NCI-H1417 treated with DMSO at 0.1 percent for 48 hours (cell line): ENCODE measurements around the gene AFAP1.

ENCODE experiments used
- DNase-seq: peaks from one replicate; lab custom pipeline; 2025; lab: John Stamatoyannopoulos, UW

Gene AFAP1

DNA sequence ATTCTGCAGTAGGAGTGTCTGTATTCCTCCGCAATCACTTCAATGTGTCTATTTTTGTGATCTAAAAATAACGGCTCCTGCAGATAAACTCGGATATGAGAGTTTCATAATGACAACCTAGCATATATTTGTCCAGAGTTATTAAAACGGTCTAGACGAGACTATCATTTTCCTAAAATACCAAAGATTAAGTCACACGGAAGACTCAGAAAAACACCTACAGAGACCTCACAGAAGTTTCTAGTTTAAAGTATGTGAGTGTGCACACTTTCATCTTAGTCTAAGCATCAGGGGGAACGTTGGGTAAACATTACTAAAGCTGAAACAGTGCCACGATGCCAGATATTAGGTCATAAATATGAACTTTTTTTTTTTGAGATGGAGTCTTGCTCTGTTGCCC is 156.9 kb downstream of the AFAP1 start:
- no peak for DNase-seq

- no peak for DNase-seq
Observed at GRCh38 chr4:7781993-7782392, 157.7 kb downstream of the AFAP1 start.

- DNase-seq: no peak
Observed at GRCh38 chr4:7781366-7781765, 158.3 kb downstream of the AFAP1 start.

DNA sequence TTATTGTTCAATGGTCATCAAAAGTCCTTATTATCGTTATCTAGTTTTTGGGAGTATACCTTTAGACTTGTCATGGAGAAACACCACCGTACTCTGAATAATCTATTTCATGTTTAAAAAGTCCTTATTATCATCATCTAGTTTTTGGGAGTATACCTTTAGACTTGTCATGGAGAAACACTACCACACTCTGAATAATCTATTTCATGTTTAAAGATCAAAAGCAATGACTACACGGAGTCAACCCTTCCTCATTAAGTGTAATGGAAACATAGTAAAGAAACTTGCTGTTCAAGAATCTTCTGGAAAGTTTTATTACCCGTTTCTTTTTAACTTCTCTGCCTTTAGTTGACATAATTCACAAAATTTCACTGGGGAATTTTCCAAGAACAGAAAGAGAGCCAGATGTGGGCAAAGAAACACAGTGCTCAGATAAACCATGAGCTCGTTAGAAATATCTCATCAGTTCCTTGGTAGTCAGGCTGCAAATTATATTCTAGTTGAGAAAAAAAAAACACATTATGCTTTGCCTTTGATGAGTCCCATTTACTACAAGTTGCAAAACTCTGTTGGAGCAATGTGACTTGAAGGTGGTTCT is 158.8 kb downstream of the AFAP1 start:
- no peak for DNase-seq

DNA sequence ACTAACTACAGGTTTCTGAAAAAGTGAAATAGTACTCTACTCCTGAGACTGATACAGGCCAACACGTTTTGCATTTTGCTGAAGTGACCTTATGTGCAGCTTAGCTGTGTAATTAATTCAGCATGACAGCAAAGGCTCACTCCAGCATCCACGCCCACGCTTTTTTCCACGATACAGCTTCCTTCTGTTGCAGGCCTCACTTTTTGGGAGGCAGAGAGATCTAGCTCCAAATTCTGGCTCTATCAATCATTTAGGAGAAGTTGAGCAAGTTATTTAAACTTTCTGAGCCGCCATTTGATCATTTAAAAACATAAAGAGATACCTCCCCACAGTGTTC is 160.3 kb downstream of the AFAP1 start:
- DNase-seq: no peak

DNA sequence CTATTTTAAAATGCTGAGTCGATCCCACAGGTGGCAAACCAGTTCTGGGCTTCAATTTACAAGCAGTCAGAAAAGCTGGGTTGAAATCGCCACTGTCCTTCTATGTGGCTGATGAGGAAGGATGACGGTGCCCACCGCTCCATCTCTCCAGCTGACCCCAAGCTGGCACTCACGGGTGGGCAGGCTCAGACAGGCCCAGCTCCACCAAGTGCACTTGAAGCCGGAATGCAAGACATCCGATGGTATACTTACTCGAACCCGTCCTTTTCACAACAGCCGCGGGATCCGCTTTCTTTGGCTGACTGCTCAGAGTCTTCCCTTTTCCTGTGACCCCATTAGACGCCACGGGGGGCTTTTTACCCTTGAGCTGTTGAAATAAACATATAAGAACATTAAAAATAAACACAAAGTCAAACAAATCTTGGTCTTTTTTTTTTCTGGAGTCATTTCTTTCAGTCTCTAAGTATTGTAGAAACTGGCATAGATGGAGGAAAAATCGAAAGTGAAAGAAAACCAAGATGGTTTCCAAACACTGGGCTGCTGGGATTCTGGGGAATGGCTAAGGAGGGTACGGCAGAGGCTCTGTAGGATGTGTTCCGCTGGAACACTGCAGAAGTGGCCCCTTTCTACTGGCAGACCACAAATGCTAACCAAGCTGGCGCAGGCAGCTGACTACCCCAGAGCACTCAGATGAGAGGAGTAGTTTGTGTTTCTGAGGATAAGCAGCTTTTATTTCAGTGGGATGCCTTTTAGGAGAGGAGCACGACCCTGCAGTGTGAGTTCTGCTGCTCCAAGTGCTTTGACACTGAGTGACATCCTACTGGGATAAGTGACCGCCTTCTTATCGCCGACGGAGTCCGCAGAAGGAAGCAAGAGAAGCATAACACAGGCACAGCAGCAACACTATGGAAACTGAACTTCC is 160.9 kb downstream of the AFAP1 start:
- no peak for DNase-seq

DNA sequence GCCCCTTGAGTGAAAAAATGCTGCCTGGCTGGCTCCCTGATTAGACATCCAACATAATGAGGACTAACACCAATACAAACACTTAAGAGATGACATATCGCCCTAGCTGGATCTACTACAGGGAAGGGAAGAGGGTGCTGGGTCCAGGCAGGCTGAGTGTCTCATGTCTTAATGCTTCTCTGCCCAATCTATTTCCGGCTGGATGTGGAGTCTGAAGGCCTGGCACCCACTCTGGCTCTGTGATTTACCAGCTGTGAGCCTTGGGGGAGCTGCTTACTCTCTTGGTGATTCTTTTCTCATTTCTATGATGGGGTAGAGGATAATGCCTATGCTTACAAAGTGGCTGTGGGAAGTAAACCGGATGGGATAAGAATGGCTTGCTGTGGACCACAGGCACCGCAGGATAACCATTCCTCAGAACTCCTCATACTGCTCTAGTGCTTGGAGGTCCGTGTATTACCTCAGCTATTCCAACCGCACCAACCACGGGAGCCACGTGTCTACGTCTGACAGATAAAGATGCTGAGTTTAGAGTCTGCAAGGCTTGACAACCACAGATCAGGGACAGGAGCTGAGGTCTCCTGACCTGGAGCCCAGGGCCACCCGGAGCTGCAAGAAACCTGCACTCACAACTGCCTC is 161.7 kb downstream of the AFAP1 start:
- DNase-seq: no peak

GRCh38 chr4:7777017-7777710 is 162.5 kb downstream of the AFAP1 start:
- DNase-seq: peak; percentile 17

DNA sequence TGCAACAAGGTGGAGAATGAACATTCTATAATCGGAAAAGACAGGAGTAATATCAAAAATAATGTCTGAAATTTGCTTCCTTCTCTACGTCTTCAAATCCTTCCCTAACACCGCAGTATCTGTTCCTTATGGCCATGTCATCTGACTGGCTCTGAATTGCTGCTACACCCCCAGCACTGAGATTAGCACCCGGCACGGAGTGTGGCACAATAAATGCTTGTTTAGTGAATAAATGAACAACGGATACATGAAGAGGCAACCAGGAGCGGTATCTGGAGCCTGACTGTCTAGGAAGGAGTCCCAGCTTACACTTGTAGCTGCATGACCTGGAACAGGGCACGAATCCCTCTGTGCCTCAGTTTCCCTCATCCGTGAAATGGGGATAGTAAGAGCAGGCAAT is 164.3 kb downstream of the AFAP1 start:
- DNase-seq: no peak

DNA sequence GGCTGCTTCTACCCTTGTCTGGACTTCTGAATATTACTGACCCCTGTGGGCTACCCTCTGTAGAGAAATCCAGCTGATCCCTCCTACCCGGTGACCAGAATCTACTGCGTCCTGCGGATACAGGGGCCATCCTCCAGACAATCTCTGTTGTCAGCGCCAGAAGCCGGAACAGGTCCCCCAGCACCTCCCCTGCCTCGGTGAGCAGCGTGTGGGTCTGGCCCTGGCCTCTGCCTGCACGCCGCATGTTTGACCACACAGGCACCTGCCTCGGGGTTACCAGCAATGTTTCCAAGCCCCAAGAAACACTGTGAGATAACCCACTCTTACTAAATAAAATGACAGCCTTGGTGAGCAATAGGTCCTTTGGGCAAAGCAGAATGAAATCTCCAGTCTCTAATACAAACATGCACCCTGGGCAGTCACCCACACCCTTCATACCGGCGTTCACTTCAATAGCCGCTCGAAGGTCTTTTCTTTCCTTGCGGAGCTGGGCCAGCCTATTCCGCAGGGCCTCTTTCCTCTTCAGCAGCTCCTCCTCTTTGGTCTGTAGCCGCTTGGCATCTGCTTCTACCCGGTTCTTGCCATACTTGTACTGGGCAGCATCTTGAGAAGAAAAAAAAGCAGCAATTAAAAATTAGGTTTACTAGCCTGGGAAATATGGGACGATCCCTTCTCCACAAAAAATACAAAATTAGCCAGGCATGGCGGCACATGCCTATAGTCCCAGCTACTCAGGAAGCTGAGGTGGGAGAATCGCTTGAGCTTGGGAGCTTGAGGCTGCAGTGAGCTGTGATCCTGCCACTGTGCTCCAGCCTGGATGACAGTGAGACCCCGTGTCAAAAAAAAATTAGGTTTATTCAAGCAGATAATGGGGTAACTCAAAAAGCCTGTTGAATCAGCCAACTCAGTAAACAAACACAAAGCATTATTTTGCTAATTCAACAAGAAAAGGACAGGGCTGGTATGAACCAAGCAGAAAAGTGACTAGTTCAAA is 165.1 kb downstream of the AFAP1 start:
- no peak for DNase-seq

DNA sequence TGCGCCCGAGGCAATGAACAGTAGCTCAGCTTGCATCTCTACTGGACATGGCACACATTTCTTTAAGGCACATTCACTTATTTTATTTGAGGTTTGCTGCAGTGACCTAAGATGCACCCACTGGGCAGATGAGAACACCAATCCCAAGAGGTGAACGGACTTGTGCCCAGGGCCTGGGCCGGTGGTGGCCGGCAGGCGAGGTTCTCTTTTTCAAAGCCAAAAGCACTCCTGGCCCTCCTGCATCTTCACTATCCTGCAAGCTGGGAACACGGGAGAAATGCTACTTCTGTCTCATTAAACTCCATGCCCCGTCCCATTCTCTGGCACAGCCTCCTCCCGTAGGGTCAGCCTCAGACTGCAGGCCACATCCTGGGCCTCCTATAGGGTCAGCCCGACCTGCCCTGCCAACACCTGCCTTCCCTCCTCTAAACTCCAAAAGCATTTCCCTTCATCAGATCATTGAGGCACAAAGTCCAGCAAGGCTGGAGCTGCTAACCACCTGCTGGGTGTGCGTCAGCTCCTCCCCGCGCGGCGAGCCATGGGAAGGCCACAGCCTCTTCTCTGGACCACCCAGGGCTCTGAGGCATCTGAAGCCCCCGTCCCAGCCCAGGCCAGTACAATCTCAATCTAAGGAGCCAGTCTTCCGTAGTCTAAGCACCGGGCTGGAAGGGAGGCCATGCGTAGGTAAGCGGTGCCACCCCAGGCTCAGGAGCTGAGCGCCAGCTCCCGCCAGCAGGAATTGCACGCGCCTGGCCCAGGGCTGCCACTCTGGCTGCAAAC is 166.1 kb downstream of the AFAP1 start:
- no peak for DNase-seq

DNA sequence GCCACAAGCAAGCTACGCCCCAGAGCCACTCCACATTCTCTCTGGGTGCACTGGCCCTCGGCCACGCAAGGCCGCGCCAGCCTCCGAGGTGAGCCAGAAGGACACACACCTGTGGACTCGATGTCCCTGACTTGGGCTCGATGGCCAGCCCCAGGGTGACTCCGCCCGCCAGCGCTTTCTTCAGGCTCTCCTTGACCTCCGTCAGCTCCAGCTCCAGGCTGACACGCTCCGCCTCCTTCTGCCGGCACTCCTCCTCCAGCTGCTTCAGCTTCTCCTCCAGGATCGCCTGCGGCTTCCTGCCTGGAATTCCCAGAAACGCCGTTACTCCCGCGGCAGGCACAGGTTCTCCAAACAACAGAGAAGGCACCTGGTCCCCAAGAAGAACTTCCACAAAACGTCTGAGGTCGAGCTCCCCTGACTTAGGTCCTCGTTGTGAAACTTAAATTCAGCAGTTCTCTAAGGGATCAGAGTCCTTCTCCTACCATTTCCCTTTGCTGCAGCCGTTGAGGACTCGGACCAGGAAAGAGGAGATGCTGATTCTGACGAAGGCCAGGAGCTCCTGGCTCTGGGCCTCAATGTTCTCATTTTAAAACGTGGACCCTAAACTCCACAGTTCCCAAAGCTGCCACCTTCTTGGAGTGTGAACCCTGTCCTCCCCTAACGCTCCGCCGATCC is 166.8 kb downstream of the AFAP1 start:
- no peak for DNase-seq

GRCh38 chr4:7771541-7772507 is 167.8 kb downstream of the AFAP1 start:
- no peak for DNase-seq

DNA sequence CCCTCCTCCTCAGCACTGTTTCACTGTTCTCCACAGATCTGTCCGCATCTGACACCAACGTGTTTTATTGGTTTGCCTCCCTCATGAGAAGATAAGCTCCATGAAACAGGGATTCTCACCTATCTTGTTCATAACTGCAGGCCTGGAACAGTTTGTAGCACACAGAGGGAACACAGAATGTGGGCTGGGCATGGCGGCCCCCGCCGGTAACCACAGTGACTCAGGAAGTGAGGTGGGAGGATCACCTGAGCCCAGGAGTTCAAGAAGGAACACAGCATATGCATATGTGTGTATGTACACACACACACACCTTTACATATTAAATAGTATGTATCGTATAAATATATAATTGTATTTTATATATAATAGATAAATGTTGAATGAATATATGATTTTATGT is 168.6 kb downstream of the AFAP1 start:
- DNase-seq: no peak

- DNase-seq: no peak
Observed at GRCh38 chr4:7770224-7771050, 169.2 kb downstream of the AFAP1 start.

DNA sequence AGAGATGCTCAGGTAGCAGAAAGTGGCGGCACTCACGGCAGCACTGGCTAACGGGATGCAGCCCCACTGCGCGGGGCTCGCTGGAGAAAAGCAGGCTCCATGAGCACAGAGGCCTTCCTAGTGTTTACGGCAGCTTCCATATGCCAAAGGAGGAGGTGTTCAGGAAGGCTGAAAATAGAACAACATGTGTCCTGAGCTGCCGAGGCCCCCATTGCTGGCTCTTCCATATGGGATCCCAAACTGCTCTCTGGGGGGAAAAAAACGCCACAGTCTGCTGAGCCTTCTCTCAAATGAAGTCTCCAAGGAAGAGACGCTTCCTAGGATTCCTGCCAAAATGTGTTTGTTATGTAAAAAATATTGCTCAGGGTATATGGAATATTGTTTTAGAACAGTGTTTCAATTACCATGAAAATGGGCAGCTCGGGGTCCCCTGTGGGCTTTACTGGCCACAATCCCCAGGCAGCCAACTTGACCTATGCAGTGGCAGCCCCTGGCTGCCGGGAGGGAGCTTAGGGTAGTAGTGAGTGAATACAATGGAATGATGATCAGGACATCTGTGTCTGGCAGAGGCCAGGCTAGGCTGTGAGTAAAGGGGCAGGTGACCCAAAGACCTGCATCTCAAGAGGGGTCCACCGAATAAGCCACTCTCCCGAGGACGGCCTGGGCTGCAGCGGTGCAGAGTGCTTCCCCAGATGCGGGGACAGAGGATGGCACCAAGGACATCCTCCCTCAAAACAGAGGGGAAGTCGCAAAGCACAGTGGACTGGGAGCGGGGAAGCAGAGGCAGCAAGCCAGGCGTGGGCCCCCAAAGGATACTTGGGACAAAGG is 170.1 kb downstream of the AFAP1 start:
- no peak for DNase-seq

- DNase-seq: no peak
Observed at GRCh38 chr4:7768736-7769135, 170.9 kb downstream of the AFAP1 start.
